HG03571 (cell line): ENCODE results near the gene PUM1.
"Not testable (repeated sequence)": the region's sequence is repeated elsewhere in the genome, so short reads cannot be mapped to it uniquely, and the experiment has no call there.

Source experiments
- ATAC-seq: cut with Tn5 transposase; IDR thresholded peaks from one replicate; pipeline ENCODE4 v1.9.1; 2021; ENCODE audit not compliant: unreplicated experiment

Gene PUM1

DNA sequence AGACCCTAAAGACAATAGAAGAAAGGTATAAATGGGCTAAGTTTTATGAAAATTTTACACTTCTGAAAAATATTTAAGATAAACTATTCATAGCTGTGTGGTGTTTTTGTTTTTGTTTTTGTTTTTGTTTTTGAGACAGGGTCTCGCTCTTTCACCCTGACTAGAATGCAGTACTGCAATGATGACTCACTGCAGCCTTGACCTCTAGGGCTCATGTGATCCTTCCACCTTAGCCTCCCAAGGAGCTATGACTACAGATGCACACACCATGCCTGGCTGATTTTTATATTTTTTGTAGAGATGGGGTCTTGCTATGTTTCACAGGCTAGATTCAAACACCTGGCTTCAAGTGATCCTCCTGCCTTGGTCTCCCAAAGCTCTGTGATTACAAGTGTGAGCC is 66.6 kb downstream of the PUM1 start:
- ATAC-seq, result no peak

DNA sequence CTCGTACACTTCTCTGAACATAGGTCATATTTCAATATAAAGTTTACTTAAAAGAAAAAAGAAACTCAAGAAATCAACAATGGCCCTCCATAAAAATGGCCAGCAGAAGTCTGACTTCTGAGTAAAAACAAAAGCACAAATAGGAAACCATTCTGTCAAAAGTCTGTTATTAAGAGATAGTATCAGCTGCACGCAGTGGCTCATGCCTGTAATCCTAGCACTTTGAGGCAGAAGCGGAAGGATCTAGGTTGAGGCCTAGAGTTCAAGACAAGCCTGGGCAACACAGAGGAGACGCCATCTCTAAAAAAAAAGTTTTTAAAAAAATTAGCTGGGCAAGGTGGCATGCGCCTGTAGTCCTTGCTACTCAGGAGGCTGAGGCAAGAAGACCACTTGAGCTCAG is 67.3 kb downstream of the PUM1 start:
- ATAC-seq, result no peak

GRCh38 chr1:30997463-30998057 is 68.0 kb downstream of the PUM1 start:
- ATAC-seq, result no peak

- ATAC-seq, result no peak
These were observed 69.4 kb downstream of the PUM1 start for GRCh38 chr1:30995990-30996612.

DNA sequence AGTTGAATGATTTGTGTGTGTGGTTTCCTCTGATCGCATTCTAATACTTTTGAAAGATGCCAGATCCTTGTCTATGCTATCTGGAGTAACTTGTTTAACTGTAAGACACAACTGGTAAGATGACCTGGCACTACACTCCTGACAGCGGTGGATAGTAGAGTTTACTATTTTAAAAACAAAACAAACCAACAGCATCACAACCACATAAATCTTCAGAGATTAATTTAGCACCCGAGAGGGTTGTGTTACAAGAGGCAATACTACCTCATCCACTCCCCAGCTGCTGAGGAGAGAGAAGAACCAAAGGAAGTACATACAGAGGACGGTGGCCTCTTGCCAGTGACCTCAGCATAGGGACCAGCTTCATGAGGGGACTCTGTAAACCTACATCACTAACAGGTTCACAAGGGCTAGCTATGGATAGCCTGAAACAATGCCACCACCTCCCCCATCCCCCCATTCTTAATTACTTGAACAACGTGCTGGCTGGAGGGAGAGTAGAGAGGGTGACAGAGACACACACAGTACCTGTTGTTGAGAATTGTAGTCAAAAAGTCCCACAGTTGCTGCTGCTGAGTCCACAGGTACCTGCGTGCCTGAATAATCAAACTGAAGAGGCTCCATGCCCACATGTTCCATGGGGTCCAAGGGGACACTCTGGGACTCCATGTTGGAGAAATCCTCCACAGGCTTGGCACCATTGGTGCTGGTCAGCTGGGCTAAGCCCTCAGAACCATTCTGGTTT is 73.5 kb downstream of the PUM1 start:
- no peak for ATAC-seq

- ATAC-seq, result no peak
These were observed 74.9 kb downstream of the PUM1 start for GRCh38 chr1:30990591-30990990.

DNA sequence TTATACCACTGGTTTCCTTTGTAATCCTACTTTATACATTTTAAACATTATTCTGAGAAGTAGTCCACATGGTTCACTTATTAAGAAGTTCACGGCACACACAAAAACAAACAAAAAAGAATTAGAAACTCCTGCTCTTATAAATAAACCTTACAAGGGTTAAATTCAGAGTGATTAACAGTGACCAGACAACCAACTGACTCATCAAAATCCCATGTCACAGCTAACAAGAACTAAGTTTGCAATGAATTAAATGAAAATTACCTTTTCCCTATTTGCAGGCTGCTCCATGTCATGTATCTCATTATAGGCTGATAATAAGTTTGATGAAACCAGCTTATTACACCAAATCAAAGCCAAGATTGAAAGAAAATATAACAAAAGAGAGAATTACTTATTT is 77.5 kb downstream of the PUM1 start:
- ATAC-seq, result no peak

- ATAC-seq, result no peak
These were observed 78.8 kb downstream of the PUM1 start for GRCh38 chr1:30986755-30987154.

DNA sequence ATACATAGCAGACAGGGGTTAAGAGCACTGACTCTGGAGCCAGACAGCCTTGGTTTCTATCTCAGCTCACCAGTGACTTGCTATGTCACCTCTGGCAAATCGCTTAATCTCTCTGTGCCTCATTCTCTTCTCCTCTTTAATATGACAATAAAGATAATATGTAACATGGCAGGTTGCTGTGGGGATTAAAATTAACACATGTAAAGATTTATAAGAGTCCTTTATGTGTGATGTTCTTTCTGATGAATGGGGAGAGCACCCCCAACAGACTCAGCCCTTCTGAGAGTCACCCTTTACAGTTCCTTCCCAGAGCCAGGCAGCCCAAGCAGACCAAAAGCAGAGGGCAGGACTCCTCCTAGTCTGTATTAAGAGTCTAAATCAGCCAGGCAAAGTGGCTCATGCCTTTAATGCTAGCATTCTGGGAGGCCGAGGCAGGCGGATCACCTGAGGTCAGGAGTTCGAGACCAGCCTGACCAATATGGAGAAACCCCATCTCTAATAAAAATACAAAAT is 80.5 kb downstream of the PUM1 start:
- ATAC-seq, result no peak

- ATAC-seq, result no peak
These were observed 81.2 kb downstream of the PUM1 start for GRCh38 chr1:30984165-30984889.

DNA sequence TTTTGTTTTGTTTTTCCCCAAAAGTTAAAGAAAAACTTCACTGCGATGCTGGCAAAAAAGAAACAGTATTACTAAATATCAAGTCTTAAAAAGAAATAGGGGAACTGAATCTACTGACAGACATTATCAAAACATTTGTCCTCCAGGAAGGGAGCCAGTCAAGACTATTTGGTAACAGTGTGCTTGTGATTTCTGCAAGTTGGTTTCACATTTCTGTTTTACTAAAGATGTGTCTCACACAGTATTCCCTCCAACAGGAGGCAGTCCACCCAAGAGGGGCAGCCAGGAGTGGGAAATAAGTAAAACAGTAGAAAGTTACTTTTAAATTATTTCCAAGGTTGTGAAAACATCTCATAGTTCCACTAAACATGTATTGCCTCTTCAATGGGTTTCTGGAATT is 82.6 kb downstream of the PUM1 start:
- ATAC-seq, result no peak

GRCh38 chr1:30982431-30982830 is 83.1 kb downstream of the PUM1 start:
- ATAC-seq, result no peak

- no peak for ATAC-seq
These were observed 84.3 kb downstream of the PUM1 start for GRCh38 chr1:30981172-30981571.

DNA sequence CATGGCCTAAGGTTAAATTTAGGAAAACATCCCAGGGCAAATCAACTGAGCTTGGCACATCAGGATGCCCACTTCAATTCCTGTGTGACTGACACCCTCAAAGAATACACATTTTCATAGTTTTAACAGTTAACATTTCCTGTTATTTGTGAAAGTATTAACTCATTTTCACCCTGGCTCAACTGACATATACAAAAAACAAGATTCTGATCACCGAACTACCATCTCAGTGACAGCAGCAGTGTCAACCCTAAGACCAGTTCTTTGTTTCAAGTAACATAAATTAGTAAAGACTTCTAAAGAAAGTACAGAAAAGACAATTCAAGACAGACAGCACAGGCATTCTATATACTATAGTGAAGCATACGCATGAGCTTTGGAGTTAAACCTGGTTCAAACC is 88.0 kb downstream of the PUM1 start:
- no peak for ATAC-seq

GRCh38 chr1:30977105-30977504 is 88.4 kb downstream of the PUM1 start:
- no peak for ATAC-seq

DNA sequence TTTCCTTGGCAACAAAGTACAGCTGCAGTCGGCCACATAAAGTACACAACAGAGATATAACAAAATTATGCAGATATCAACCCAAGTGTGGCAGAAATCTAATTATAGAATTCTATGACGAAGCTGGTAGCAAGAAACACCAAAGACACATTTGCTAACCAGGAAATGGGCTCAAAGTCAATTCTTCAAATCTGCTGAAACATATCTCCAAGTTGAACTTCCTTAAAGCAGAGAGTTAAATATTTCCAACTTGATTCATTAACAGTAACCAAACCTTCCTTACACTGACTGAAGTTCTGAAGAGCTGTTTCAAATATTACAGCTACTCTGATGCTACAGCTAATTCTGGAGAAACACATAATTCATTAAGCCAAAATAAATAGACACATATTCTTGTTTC is 89.4 kb downstream of the PUM1 start:
- ATAC-seq, result no peak

DNA sequence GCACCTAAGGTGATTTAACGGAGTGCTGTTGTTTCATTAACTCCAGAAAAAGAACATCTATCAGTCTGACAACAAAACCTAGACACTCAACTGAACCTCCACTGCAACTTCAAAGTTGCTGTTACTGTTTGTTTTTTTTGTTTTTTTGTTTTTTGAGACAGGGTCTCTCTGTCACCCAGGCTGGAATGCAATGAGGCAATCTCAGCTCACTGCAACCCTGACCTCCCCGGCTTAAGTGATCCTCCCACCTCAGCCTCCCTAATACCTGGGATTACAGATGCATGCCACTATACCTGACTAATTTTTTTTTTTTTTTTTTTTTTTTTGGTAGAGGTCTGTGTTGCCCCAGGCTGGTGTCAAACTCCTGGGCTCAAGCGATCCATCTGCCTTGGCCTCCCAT is 90.3 kb downstream of the PUM1 start:
- ATAC-seq, result no peak

GRCh38 chr1:30974536-30974935 is 91.0 kb downstream of the PUM1 start:
- no peak for ATAC-seq

- ATAC-seq, result not testable (repeated sequence)
These were observed 93.2 kb downstream of the PUM1 start for GRCh38 chr1:30972349-30972748.

DNA sequence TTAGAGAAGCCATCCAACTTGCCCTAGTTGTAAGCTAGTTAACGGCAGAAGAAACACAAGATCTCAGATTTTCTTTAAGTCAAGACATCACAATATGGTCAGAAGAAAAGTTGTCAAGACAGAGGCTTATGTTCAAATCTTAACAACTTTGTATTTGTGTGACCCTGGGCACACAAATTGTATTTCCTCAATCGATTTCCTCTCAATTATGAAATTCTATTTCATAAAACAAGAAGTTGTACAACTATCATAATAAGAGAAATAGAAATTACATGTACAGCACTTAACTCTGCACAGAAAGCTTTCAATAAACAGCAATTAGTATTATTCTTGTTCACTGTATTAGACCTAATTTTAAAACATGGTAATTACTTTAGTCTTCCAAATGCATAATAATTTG is 94.0 kb downstream of the PUM1 start:
- ATAC-seq, result no peak

DNA sequence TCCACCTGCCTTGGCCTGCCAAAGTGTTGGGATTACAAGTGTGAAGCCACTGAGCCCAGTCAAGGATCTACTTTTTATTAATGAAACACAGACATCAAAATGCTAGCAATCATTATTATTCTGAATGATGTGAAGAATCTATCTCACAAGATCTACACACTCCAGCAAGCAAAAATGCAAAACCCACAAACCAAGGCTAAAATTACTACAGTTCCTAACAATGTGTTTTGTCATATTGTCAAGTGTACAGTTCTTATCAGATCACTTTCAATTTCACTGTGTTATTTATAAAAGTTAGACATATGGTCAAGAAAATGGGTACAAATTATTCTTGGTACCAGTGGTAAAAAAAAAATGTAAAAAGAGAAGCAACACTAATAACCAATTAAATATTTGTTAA is 95.6 kb downstream of the PUM1 start:
- ATAC-seq, result no peak
